ENCODE measurements around the gene TSPOAP1. TPM values are rescaled to one million over a fixed set of nuclear protein-coding genes. Genes with fewer than 3 reads are reported as not detected.
A peak's percentile ranks its signal among the peaks of the same experiment; 100 is the strongest.

Gene TSPOAP1
- polyA plus RNA-seq, 2 of the 4 experiments (the other 2 are of a cell fraction) = not detected

GRCh38 chr17:58325976-58326468 is 2.6 kb downstream of the TSPOAP1 start:
- Histone ChIP-seq H3K27ac (no peak overlapping the region), H3K9me3 (no peaks in the 10 kb centered on the region), H3K4me1 (peaks cover 9% of the 10 kb centered on the region), H3K4me3 (no peak overlapping the region), H3K4me2 (no peak overlapping the region)
- POLR2A ChIA-PET = interaction anchor here (2.0 kb wide), 1 partner anchor 26 kb away, joined by 9 read pairs; the partner anchor contains the start of gene SUPT4H1
- ATAC-seq (peak; percentile 43 to 54; a peak in 4 of 6 replicates), FAIRE-seq (no peak), DNase-seq (ENCODE audit: low read depth in 1 of 2, low spot score in 1 of 2) (peak in 1 of 2 experiments; percentile 34)
- TF ChIP-seq CHD4 (IDR thresholded peaks at IDR 0.05; ENCODE audit: borderline replicate concordance) = no peak
- TF ChIP-seq RAD21 (conservative IDR thresholded peaks at IDR 0.05 in 1 of 2, IDR thresholded peaks at IDR 0.05 in 1 of 2) = 0 out of 5 replicates have a peak, but pooled peaks of 1 of the 2 experiments have one; percentile 6
- CTCF ChIA-PET = interaction anchor here (0.6 to 19.5 kb wide), 7 partner anchors 9 to 122 kb away, joined by 3 to 232 read pairs (median 5); partner anchors contain the start of genes RNF43 and SUPT4H1
- WGBS (ENCODE audit: missing lambda C conversion rate) = 73% methylated on average over 11 of the region's 11 CpGs

- WGBS (ENCODE audit: missing lambda C conversion rate) = 79% methylated on average over 11 of the region's 11 CpGs
- Histone ChIP-seq H3K27ac (no peak overlapping the region), H3K9me3 (no peaks in the 10 kb centered on the region), H3K4me2 (no peak overlapping the region), H3K4me3 (no peak overlapping the region), H3K4me1 (peaks cover 9% of the 10 kb centered on the region)
- FAIRE-seq (no peak), DNase-seq (ENCODE audit: low read depth in 1 of 2, low spot score in 1 of 2) (no peak), ATAC-seq (peak in 1 of 2 experiments; percentile 10; a peak in 1 of 6 replicates)
- ChIA-PET POLR2A (interaction anchor here (2.0 kb wide), 1 partner anchor 27 kb away, joined by 9 read pairs; the partner anchor contains the start of gene SUPT4H1), CTCF (interaction anchor here (1.2 to 19.5 kb wide), 5 partner anchors 9 to 123 kb away, joined by 3 to 232 read pairs (median 7); partner anchors contain the start of gene RNF43)
- TF ChIP-seq POLR2A (IDR thresholded peaks at IDR 0.05; ENCODE audit: low read length) = no peak
- no peak for TF ChIP-seq NFE2L2 (conservative IDR thresholded peaks at IDR 0.05; ENCODE audit: low read length)
- no peak for TF ChIP-seq GATA3 (IDR thresholded peaks at IDR 0.05; ENCODE audit: borderline replicate concordance)
- TF ChIP-seq HOXB13 (CRISPR knock-in tag; IDR thresholded peaks at IDR 0.05; ENCODE audit: low read depth) = no peak
- TF ChIP-seq TP53 (CRISPR knock-in tag; IDR thresholded peaks at IDR 0.05) = no peak
- no peak for TF ChIP-seq SREBF2 (IDR thresholded peaks at IDR 0.05)
These were observed 3.3 kb downstream of the TSPOAP1 start for GRCh38 chr17:58325289-58325726.

GRCh38 chr17:58324409-58325288 is 3.9 kb downstream of the TSPOAP1 start:
- 86% methylated on average over 35 of the region's 66 CpGs for WGBS (ENCODE audit: missing lambda C conversion rate)
- peaks cover 9% of the 10 kb centered on the region for H3K4me1 ChIP-seq
- no peak overlapping the region for H3K4me3 ChIP-seq
- ATAC-seq = no peak
- ChIA-PET CTCF (interaction anchor here (1.3 to 19.5 kb wide), 4 partner anchors 12 to 109 kb away, joined by 3 to 232 read pairs (median 85); partner anchors contain the start of gene RNF43), POLR2A (interaction anchor here (2.0 kb wide), 1 partner anchor 28 kb away, joined by 9 read pairs; the partner anchor contains the start of gene SUPT4H1)
- no peaks in the 10 kb centered on the region for H3K9me3 ChIP-seq
- DNase-seq (ENCODE audit: low read depth in 1 of 2, low spot score in 1 of 2) = no peak
- H3K4me2 ChIP-seq = no peak overlapping the region
- FAIRE-seq = no peak
- H3K27ac ChIP-seq = no peak overlapping the region
- TF ChIP-seq KDM5A (IDR thresholded peaks at IDR 0.05) = no peak

GRCh38 chr17:58324056-58324408 is 4.6 kb downstream of the TSPOAP1 start:
- Histone ChIP-seq H3K4me2 (no peak overlapping the region), H3K4me3 (no peak overlapping the region), H3K4me1 (peaks cover 9% of the 10 kb centered on the region), H3K27ac (no peak overlapping the region), H3K9me3 (no peaks in the 10 kb centered on the region)
- ATAC-seq = no peak
- DNase-seq (ENCODE audit: low read depth in 1 of 2, low spot score in 1 of 2) = no peak
- WGBS (ENCODE audit: missing lambda C conversion rate) = 81% methylated on average over 11 of the region's 13 CpGs
- ChIA-PET CTCF (interaction anchor here (3.8 to 19.5 kb wide), 3 partner anchors 20 to 124 kb away, joined by 34 to 232 read pairs (median 165); partner anchors contain the start of gene RNF43), POLR2A (no interaction called here)
- FAIRE-seq = no peak
- no peak for TF ChIP-seq USF2 (IDR thresholded peaks at IDR 0.05)
- TF ChIP-seq HEYL (CRISPR knock-in tag; IDR thresholded peaks at IDR 0.05) = no peak
- TF ChIP-seq JUN (IDR thresholded peaks at IDR 0.05) = no peak
- TF ChIP-seq ATOH8 (CRISPR knock-in tag; IDR thresholded peaks at IDR 0.05; ENCODE audit: low read depth) = no peak
- no peak for TF ChIP-seq ZC3H11A (IDR thresholded peaks at IDR 0.05)
- TF ChIP-seq PBX3 (IDR thresholded peaks at IDR 0.05) = no peak
- no peak for TF ChIP-seq RAD21 (conservative IDR thresholded peaks at IDR 0.05 in 1 of 2, IDR thresholded peaks at IDR 0.05 in 1 of 2)
- no peak for TF ChIP-seq BHLHE40 (IDR thresholded peaks at IDR 0.05; ENCODE audit: low read depth, low read length)
